Endothelial cell of umbilical vein (primary cell): ENCODE results near the gene DNAJB9. TPM values are rescaled to one million over a fixed set of nuclear protein-coding genes. Genes with fewer than 3 reads are reported as not detected.

Experiments
- BruUV-seq: library from RNA; stranded (reverse); fragments of 400-500 nt; replicated peaks from 2 replicates; lab custom pipeline; 2021; lab: Mats Ljungman, UMichigan
- CTCF ChIA-PET: fragments of 300-600, 350-600 bp; sonication (Branson Sonifier 250); formaldehyde crosslinking; loops from one replicate; lab custom pipeline; 2021; ENCODE audit warnings: antibody characterized with exemption, inconsistent platforms; lab: Charles Lee
- POLR2A ChIA-PET: fragments of 300-600, 350-600 bp; sonication (Branson Sonifier 250); formaldehyde crosslinking; loops from one replicate; lab custom pipeline; 2021; ENCODE audit warnings: antibody characterized with exemption, inconsistent platforms; lab: Charles Lee
- DNase-seq: peaks from one replicate; pipeline ENCODE4 v3.0.0-alpha.2; 2011; ENCODE audit warnings: low read depth, low spot score
- FAIRE-seq: peaks from 2 replicates; lab custom pipeline; 2011; peaks lifted over from hg19 to GRCh38; lab: Jason Lieb, UNC
- H2AFZ ChIP-seq: 2 replicates; pipeline ENCODE4 v1.6.0; 2012; ENCODE audit warnings: low read depth, low read length, control low read depth, inconsistent platforms
- H3K27ac ChIP-seq: 2 replicates; pipeline ENCODE4 v1.5.1; 2011; ENCODE audit warnings: low read depth, mild to moderate bottlenecking, control low read depth, low read length, moderate library complexity; ENCODE audit not compliant: insufficient read depth
- H3K27me3 ChIP-seq, 2 experiments: 2 replicates each; pipeline versions ENCODE4 v1.6.0 to v1.6.1; 2011; ENCODE audit warnings: low read length in 2 of 2, mixed read lengths in 1 of 2; ENCODE audit not compliant: control insufficient read depth in 2 of 2, insufficient read depth in 2 of 2
- H3K36me3 ChIP-seq, 2 experiments: 2 replicates in 1 of 2; 3 replicates in 1 of 2; pipeline ENCODE4 v1.5.1; 2011; ENCODE audit warnings: low read length in 2 of 2, mild to moderate bottlenecking in 1 of 2, moderate library complexity in 1 of 2; ENCODE audit not compliant: control insufficient read depth in 2 of 2, insufficient read depth in 2 of 2; ENCODE audit errors: extremely low read depth in 1 of 2
- H3K4me1 ChIP-seq: 3 replicates; pipeline ENCODE4 v1.5.1; 2011; ENCODE audit warnings: mild to moderate bottlenecking, low read length; ENCODE audit not compliant: control insufficient read depth, insufficient read depth; ENCODE audit errors: extremely low read depth
- H3K4me2 ChIP-seq: 2 replicates; pipeline ENCODE4 v1.6.1; 2011; ENCODE audit warnings: low read length, control low read depth, mixed read lengths; ENCODE audit not compliant: insufficient read depth
- H3K4me3 ChIP-seq, 3 experiments: fragments of 200-600 bp in 1 of 3; sonication (generic), shearing (Covaris generic) in 1 of 3; replicated peaks in 1 of 3; 2 replicates each; pipeline ENCODE4 v1.5.1; 2011 to 2016; ENCODE audit warnings: control low read depth in 3 of 3, low read length in 3 of 3, mild to moderate bottlenecking in 2 of 3, inconsistent platforms in 1 of 3, low read depth in 1 of 3, moderate library complexity in 1 of 3; ENCODE audit not compliant: insufficient read depth in 1 of 3
- H3K79me2 ChIP-seq: 2 replicates; pipeline ENCODE4 v1.6.0; 2012; ENCODE audit warnings: low read length, inconsistent platforms; ENCODE audit not compliant: control insufficient read depth, insufficient read depth
- H3K9ac ChIP-seq: replicated peaks from 2 replicates; pipeline ENCODE3; 2011; ENCODE audit warnings: low read length, control low read depth; ENCODE audit not compliant: insufficient read depth; ENCODE audit errors: extremely low read depth
- H3K9me1 ChIP-seq: replicated peaks from 3 replicates; pipeline ENCODE4 v1.6.0; 2011; ENCODE audit warnings: mild to moderate bottlenecking, low read length; ENCODE audit not compliant: control insufficient read depth, insufficient read depth; ENCODE audit errors: extremely low read depth
- H3K9me3 ChIP-seq: replicated peaks from 2 replicates; pipeline ENCODE4 v1.5.1; 2012; ENCODE audit warnings: low read length, inconsistent platforms; ENCODE audit not compliant: control insufficient read depth, insufficient read depth
- H4K20me1 ChIP-seq: replicated peaks from 2 replicates; pipeline ENCODE3; 2011; ENCODE audit warnings: mild to moderate bottlenecking, low read length; ENCODE audit not compliant: control insufficient read depth, insufficient read depth; ENCODE audit errors: extremely low read depth
- CTCF ChIP-seq, 2 donors: IDR thresholded peaks; 1 replicate in 1 of 2; 2 replicates in 1 of 2; pipeline ENCODE4 v1.5.1; 2011; ENCODE audit warnings: low read length in 2 of 2, mild to moderate bottlenecking in 2 of 2, moderate library complexity in 2 of 2, control low read depth in 1 of 2, inconsistent platforms in 1 of 2, low read depth in 1 of 2; ENCODE audit not compliant: insufficient read depth in 1 of 2; ENCODE audit errors: extremely low read depth in 1 of 2
- EZH2 ChIP-seq: IDR thresholded peaks from 2 replicates; pipeline ENCODE4 v1.6.1; 2012; ENCODE audit warnings: borderline replicate concordance, low read depth, mild to moderate bottlenecking, moderate library complexity, low read length, inconsistent platforms; ENCODE audit not compliant: severe bottlenecking
- FOS ChIP-seq: IDR thresholded peaks from 2 replicates; pipeline ENCODE4 v1.6.1; 2011; ENCODE audit warnings: mild to moderate bottlenecking, low read length, moderate library complexity, borderline replicate concordance; ENCODE audit not compliant: insufficient read depth
- GATA2 ChIP-seq: IDR thresholded peaks from 2 replicates; pipeline ENCODE4 v1.7.0; 2011; ENCODE audit warnings: low read depth, mild to moderate bottlenecking, moderate library complexity, mixed read lengths, low read length; ENCODE audit not compliant: insufficient read length, insufficient read depth
- JUN ChIP-seq: IDR thresholded peaks from 2 replicates; pipeline ENCODE4 v1.6.1; 2011; ENCODE audit warnings: borderline replicate concordance, low read depth; ENCODE audit not compliant: insufficient read length, insufficient read depth
- MAX ChIP-seq: IDR thresholded peaks from 2 replicates; pipeline ENCODE4 v1.6.1; 2011; ENCODE audit not compliant: insufficient read depth, insufficient read length
- MYC ChIP-seq: IDR thresholded peaks from one replicate; pipeline ENCODE4 v1.6.1; 2011; ENCODE audit warnings: mild to moderate bottlenecking, low read depth, low read length
- POLR2A ChIP-seq: IDR thresholded peaks from 2 replicates; pipeline ENCODE4 v1.6.1; 2012; ENCODE audit warnings: low read depth, mild to moderate bottlenecking, control low read depth, low read length
- POLR2AphosphoS5 ChIP-seq: IDR thresholded peaks from 2 replicates; pipeline ENCODE4 v1.6.1; 2012; ENCODE audit warnings: low read depth, mild to moderate bottlenecking, control low read depth, low read length, moderate library complexity; ENCODE audit not compliant: insufficient read depth
- dilution Hi-C: fragments of 300-500 bp; cut with MboI; formaldehyde crosslinking; loops from one replicate; pipeline ENCODE4 v1.15.0; 2019; ENCODE audit warnings: low sequenced_read_pairs; ENCODE audit not compliant: extremely low pct_ligation_motif_present
- intact Hi-C: fragments of 100-400 bp; cut with micrococcal nuclease; formaldehyde crosslinking; loops from one replicate; pipeline ENCODE4 v1.10.0; 2022
- polyA plus RNA-seq, 4 experiments: library from polyadenylated mRNA; depleted of rRNA in 3 of 4; stranded (reverse) in 3 of 4; unstranded in 1 of 4; fragments of >200 nt; gene quantifications; 2 replicates each; pipeline versions ENCODE4 v1.2.1 to v1.2.3, GENCODE V29; 2011 to 2012; ENCODE audit warnings: missing spikeins in 1 of 4
- total RNA-seq: library from RNA; stranded (reverse); gene quantifications from 2 replicates; pipeline ENCODE4 v1.2.3, GENCODE V29; 2021

The DNAJB9 gene
- total and polyA plus RNA-seq, 2 donors (not counting 3 experiments of a cell fraction or from before 2014, with no cell fraction given), result 11.7 to 11.9 TPM

- Histone ChIP-seq H3K4me2 (peak overlapping the region; percentile 94), H3K9me3 (no peaks in the 10 kb centered on the region), H3K36me3 (peaks cover 3 to 5% of the 10 kb centered on the region in 2 experiments), H3K9me1 (no peaks in the 10 kb centered on the region), H3K4me3 (peak overlapping the region; percentile 63 to 99 (median 79)), H2AFZ (peak overlapping the region; percentile 69), H3K79me2 (peaks cover 26% of the 10 kb centered on the region), H3K4me1 (peaks cover 37% of the 10 kb centered on the region), H3K27ac (peak overlapping the region; percentile 72), H3K27me3 (no peaks in the 10 kb centered on the region), H3K9ac (peak overlapping the region; percentile 91), H4K20me1 (no peaks in the 10 kb centered on the region)
- POLR2A ChIA-PET, result interaction anchor here (1.7 kb wide), 1 partner anchor 45 kb away, joined by 9 read pairs; the partner anchor contains the start of gene PNPLA8
- CTCF ChIA-PET, result no interaction called here
- peak; percentile 54 for FAIRE-seq
- TF ChIP-seq POLR2AphosphoS5 (no peak), GATA2 (no peak), FOS (no peak), MAX (no peak), CTCF (IDR thresholded peaks at IDR 0.05; ENCODE audit: extremely low read depth in 1 of 2, insufficient read depth in 1 of 2, low read depth in 1 of 2, low read length in 2 of 2) (no peak), MYC (no peak), EZH2 (no peak), POLR2A (no peak), JUN (no peak)
- intact Hi-C loops, result no loop called here
- DNase-seq, result peak; percentile 69
- no TSS peak for BruUV-seq
- dilution Hi-C loops, result no loop called here
These were observed 577 bp downstream of the DNAJB9 start for GRCh38 chr7:108570146-108570755.
